Astrocyte of the spinal cord (primary cell): ENCODE results near the gene ZNF280C.

ENCODE experiments used
- DNase-seq: peaks from one replicate; pipeline ENCODE4 v3.0.0; 2011; ENCODE audit warnings: low read depth, low spot score
- H3K4me3 ChIP-seq: 2 replicates; pipeline ENCODE4 v1.5.1; 2011; ENCODE audit warnings: low read depth, mild to moderate bottlenecking, low read length, moderate library complexity
- in situ Hi-C: cut with HindIII; loops from 2 replicates; pipeline ENCODE4 v1.10.0; 2017; ENCODE audit warnings: low sequenced_read_pairs
- TF ChIP-seq, protein P1 (sequence below): IDR thresholded peaks from 2 replicates; pipeline ENCODE4 v1.5.1; 2012; ENCODE audit warnings: low read depth, mild to moderate bottlenecking, low read length, inconsistent platforms

ZNF280C gene

DNA sequence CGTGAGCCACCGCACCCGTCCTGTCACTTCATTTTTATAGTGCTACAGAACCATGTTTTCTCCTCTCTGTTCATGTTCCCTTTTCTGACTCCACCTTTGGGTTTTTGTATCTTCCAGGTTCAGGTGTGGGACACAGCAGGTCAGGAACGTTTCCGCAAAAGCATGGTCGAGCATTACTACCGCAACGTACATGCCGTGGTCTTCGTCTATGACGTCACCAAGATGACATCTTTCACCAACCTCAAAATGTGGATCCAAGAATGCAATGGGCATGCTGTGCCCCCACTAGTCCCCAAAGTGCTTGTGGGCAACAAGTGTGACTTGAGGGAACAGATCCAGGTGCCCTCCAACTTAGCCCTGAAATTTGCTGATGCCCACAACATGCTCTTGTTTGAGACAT, 84.5 kb downstream of the ZNF280C start:
- in situ Hi-C loops: no loop called here
- H3K4me3 ChIP-seq: no peak overlapping the region
- no peak for DNase-seq
- TF ChIP-seq, protein P1, sequence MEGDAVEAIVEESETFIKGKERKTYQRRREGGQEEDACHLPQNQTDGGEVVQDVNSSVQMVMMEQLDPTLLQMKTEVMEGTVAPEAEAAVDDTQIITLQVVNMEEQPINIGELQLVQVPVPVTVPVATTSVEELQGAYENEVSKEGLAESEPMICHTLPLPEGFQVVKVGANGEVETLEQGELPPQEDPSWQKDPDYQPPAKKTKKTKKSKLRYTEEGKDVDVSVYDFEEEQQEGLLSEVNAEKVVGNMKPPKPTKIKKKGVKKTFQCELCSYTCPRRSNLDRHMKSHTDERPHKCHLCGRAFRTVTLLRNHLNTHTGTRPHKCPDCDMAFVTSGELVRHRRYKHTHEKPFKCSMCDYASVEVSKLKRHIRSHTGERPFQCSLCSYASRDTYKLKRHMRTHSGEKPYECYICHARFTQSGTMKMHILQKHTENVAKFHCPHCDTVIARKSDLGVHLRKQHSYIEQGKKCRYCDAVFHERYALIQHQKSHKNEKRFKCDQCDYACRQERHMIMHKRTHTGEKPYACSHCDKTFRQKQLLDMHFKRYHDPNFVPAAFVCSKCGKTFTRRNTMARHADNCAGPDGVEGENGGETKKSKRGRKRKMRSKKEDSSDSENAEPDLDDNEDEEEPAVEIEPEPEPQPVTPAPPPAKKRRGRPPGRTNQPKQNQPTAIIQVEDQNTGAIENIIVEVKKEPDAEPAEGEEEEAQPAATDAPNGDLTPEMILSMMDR: no peak

DNA sequence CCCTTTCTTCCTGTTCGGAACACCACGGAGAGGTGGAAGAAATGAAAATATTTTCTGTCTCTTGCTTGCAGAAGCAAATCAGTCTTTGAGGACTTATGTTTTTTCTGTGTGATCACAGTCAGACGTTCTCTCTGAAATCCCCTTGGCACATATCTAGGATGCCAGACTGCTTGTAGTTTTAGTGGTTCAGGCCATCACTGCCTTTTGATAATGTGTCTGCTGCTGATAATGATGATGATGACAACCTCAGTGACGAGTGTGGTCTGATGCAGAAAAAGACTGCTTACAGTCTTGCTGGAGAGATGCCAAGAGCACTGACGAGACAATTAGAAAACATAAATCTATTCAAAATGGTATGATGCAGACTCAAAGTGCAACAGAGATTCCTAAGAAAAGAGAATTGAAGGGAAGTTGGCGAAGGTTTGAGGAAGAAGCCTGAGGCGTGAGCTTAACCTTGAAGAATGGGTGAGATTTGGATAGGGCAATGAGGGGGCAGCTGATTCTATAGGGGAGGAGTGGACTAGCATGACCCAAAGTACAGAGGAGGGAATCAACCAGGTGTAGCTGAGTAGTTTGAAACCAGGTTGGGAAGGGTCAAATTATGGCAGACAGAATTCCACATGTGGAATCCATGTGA, 89.0 kb downstream of the ZNF280C start:
- in situ Hi-C loops: no loop called here
- DNase-seq: no peak
- H3K4me3 ChIP-seq: no peak overlapping the region
- TF ChIP-seq, protein P1: no peak

DNA sequence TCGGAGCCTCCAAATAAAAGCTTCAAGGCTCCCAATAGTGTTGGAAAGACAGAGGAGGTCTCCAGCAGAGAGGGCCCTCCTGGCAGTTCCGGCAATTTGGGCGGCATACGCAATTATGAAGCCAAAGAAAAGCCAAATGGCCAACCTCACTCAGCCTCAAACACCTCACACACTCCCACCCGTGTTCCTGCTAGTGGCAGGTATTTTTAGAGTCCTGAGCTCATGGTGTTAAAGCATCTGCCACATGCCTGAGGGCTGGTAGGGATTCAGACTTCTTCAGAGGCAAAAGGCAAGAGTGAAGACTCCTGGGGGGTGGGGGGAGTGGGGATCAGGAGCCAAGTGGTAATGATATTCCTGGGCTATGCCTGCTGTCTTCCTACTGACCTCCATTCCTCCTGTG, 89.5 kb downstream of the ZNF280C start:
- TF ChIP-seq, protein P1: no peak
- in situ Hi-C loops: no loop called here
- no peak for DNase-seq

DNA sequence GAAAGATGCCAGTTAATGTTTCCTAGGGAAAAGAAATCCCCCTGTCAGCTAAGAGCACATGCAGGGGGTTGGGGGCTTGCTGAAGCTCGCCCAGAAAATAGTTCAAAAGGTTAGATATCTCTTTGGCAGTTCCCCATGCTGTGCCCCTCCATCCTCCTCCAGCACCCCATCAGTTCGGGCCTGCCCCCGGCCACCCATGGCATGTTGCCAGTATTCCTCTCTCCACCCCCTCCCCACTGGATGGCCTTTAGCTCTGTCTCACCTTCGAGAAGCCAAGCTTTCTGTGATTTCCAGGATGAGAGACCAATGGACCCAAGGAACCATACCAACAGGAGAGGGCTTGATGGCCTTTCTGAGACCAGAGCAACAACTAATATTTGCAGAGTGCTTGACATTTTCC, 91.8 kb downstream of the ZNF280C start:
- H3K4me3 ChIP-seq: no peak overlapping the region
- TF ChIP-seq, protein P1: no peak
- no peak for DNase-seq
- in situ Hi-C loops: no loop called here

More for the DNA sequence above, 89.5 kb downstream of the ZNF280C start:
- H3K4me3 ChIP-seq: no peak overlapping the region

DNA sequence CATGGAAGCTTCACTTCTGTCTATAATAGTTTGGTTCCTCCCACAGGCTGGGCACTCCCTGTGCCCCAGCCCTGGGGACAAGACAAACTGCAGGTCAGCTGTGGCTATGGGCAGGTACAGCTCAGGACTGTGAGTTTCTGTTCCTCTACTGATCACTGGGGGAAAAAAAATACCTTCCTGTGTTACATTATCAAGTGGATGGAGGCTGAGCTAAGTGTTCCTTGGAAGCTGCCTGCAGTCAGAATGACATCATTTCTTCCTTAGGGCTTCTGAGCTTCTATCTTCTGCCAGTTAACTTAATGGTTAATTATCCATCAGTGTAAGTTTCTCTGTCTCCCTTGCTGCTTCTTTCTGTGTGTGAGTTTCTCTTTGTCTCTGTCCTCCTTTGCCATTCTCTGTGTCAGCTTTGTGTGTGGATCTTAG, 92.3 kb downstream of the ZNF280C start:
- TF ChIP-seq, protein P1: no peak
- in situ Hi-C loops: no loop called here
- DNase-seq: no peak
- no peak overlapping the region for H3K4me3 ChIP-seq

DNA sequence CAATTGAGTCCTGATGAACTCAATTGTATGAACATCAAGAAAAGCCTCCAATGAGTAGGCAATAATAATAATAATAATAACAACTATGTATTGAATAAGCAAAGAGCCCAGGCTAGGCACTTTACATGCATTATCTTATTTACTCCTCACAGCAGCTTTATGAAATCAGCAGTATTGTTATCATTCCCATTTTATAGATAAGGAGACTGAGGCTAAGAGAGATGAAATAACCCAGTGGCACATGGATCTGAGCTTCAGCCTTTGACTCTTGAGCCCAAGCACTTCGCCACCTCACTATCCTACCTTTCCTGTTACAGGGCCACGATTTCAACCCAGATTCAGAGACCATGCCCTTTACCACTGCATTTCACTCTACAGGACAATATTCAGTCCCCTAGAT, 93.8 kb downstream of the ZNF280C start:
- in situ Hi-C loops: no loop called here
- TF ChIP-seq, protein P1: no peak
- DNase-seq: no peak
- no peak overlapping the region for H3K4me3 ChIP-seq
